PFSK-1 (cell line): ENCODE results near the gene MBD2.

Source experiments
- FOXP2 ChIP-seq: optimal IDR thresholded peaks from 2 replicates; pipeline ENCODE3; 2011; ENCODE audit warnings: borderline replicate concordance, control low read depth, inconsistent platforms; ENCODE audit not compliant: insufficient read depth; ENCODE audit errors: extremely low read length, extremely low read depth
- POLR2AphosphoS5 ChIP-seq: IDR thresholded peaks from 2 replicates; pipeline ENCODE4 v1.6.1; 2012; ENCODE audit warnings: low read depth, mild to moderate bottlenecking, control low read depth, low read length, moderate library complexity
- REST ChIP-seq, 2 experiments: IDR thresholded peaks; 2 replicates each; pipeline versions ENCODE4 v1.6.1 to v1.8.0; 2011 to 2012; ENCODE audit warnings: low read depth in 2 of 2, low read length in 2 of 2, control low read depth in 1 of 2, inconsistent platforms in 1 of 2, mild to moderate bottlenecking in 1 of 2, moderate library complexity in 1 of 2; ENCODE audit not compliant: insufficient read depth in 1 of 2
- SIN3A ChIP-seq: IDR thresholded peaks from 2 replicates; pipeline ENCODE4 v1.6.1; 2012; ENCODE audit warnings: mild to moderate bottlenecking, low read length, moderate library complexity, borderline replicate concordance; ENCODE audit not compliant: insufficient read depth
- TAF1 ChIP-seq: IDR thresholded peaks from 2 replicates; pipeline ENCODE4 v1.6.1; 2012; ENCODE audit warnings: low read length, control low read depth, borderline replicate concordance; ENCODE audit not compliant: insufficient read depth

DNA sequence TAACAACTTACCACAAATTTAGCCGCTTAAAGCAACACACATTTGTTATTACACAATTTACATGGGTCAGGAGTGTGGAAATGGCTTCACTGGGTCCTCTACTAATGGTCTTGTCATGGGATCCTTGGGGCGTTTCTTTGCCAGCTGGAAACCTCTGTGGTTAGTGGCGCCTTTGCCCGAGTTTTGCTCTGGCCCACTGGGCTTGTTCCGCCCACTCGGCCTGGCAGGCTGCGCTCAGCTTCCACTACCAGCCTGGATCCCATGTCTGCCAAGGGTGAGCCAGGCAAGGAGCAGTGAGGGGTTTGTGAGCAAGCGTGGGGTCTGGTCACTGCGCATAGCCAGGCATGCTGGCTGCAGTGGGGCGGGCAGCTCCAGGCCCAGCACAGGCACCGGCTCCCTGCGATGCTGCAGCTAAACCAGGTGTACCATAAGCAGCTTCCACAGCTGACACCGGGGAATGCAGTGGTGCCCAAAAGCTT, 16.2 kb upstream of the MBD2 start:
- no peak for TF ChIP-seq POLR2AphosphoS5
- no peak for TF ChIP-seq REST (IDR thresholded peaks at IDR 0.05; ENCODE audit: insufficient read depth in 1 of 2, low read depth in 2 of 2, low read length in 2 of 2)
- no peak for TF ChIP-seq TAF1
- TF ChIP-seq SIN3A: no peak
- TF ChIP-seq FOXP2: no peak
